ENCODE data around the gene ERF.

ERF gene

DNA sequence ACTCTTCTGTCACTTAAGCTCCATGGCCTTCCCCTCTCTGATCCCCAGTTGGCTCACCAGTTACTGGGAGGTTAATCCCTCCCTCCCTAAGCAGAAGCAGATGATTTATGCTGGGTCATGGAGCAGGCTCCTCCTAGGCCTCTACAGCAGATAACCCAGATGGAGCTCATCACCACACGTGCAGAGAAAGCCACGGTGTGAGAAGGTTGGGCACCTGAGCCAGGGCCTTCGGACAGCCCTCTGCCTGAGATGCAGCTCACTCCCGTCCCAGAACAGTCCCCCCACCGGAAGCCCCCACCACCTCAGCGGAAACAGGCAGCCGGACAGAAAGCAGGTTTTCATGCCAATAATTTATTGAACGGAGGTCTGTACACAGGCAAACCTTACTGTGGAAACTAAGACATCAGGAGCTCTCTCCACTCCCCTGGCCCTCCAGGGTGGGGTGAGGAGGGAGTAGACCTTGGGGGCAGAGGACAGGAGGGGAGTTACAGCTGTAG lies 25.0 kb downstream of the ERF start:
- peak; percentile 35 for ATAC-seq
- no peak for TF ChIP-seq ZNF8 (CRISPR knock-in tag; IDR thresholded peaks at IDR 0.05)

DNA sequence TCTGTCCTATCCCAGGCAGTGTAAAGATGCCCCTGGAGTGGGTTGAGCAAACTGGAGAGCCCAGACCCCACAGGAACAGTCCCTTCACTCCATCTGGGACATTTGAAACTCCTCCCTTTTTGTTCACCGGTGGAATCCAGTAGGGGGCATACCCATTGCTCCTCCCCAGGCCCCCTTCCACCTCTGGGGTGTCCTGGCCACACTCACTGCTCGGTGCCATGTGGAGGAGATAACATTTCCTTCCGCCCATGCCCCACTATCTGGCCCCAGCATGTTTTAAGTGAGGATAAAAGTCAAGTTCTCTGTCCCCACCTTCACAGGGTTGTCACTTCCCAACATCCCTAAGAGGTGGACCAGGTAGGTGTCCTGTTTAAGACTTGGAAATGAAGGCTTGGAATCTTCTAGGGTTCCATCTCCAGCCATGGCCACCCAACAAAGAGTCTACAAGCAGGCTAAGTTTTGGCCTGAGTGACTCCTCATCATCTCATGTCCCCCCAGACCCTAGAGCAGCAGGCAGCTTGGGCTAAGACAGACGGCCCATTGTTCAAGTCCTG lies 25.6 kb downstream of the ERF start:
- ATAC-seq, result no peak; the same call in 2 of the 3 replicates

DNA sequence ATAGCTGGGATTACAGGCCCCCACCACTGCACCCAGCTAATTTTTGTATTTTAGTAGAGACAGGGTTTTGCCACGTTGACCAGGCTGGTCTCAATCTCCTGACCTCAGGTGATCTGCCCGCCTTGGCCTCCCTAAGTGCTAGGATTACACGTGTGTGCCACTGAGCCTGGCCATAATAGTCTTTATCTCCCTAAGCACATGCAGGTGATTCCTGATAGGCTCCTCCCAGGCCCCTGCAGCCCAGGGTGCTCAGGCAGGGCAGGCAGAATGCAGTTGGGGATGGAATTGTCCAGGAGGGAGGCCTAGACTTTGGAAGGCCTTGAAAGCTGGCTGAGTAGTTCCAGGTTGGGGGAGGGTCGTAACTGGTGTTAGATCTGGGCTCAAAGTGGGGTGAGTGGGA lies 26.3 kb downstream of the ERF start:
- TF ChIP-seq SNAI2 (CRISPR knock-in tag; IDR thresholded peaks at IDR 0.05) (no peak), RARB (CRISPR knock-in tag; IDR thresholded peaks at IDR 0.05) (no peak), TCF4 (CRISPR knock-in tag; IDR thresholded peaks at IDR 0.05; ENCODE audit: borderline replicate concordance) (no peak), ISL1 (CRISPR knock-in tag; IDR thresholded peaks at IDR 0.05) (no peak), CSDC2 (CRISPR knock-in tag; IDR thresholded peaks at IDR 0.05) (no peak), ARNTL (CRISPR knock-in tag; IDR thresholded peaks at IDR 0.05; ENCODE audit: borderline replicate concordance, low read depth) (no peak), TOX (CRISPR knock-in tag; IDR thresholded peaks at IDR 0.05; ENCODE audit: borderline replicate concordance) (no peak), ESRRG (CRISPR knock-in tag; IDR thresholded peaks at IDR 0.05) (no peak), PPARA (CRISPR knock-in tag; IDR thresholded peaks at IDR 0.05; ENCODE audit: borderline replicate concordance) (no peak), ZNF70 (CRISPR knock-in tag; IDR thresholded peaks at IDR 0.05) (no peak), GLIS3 (CRISPR knock-in tag; IDR thresholded peaks at IDR 0.05) (no peak)
- TF ChIP-seq, protein P1, sequence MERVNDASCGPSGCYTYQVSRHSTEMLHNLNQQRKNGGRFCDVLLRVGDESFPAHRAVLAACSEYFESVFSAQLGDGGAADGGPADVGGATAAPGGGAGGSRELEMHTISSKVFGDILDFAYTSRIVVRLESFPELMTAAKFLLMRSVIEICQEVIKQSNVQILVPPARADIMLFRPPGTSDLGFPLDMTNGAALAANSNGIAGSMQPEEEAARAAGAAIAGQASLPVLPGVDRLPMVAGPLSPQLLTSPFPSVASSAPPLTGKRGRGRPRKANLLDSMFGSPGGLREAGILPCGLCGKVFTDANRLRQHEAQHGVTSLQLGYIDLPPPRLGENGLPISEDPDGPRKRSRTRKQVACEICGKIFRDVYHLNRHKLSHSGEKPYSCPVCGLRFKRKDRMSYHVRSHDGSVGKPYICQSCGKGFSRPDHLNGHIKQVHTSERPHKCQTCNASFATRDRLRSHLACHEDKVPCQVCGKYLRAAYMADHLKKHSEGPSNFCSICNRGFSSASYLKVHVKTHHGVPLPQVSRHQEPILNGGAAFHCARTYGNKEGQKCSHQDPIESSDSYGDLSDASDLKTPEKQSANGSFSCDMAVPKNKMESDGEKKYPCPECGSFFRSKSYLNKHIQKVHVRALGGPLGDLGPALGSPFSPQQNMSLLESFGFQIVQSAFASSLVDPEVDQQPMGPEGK (CRISPR knock-in tag; IDR thresholded peaks at IDR 0.05; ENCODE audit: borderline replicate concordance), result no peak
- TF ChIP-seq, protein P2, sequence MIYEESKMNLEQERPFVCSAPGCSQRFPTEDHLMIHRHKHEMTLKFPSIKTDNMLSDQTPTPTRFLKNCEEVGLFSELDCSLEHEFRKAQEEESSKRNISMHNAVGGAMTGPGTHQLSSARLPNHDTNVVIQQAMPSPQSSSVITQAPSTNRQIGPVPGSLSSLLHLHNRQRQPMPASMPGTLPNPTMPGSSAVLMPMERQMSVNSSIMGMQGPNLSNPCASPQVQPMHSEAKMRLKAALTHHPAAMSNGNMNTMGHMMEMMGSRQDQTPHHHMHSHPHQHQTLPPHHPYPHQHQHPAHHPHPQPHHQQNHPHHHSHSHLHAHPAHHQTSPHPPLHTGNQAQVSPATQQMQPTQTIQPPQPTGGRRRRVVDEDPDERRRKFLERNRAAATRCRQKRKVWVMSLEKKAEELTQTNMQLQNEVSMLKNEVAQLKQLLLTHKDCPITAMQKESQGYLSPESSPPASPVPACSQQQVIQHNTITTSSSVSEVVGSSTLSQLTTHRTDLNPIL (CRISPR knock-in tag; IDR thresholded peaks at IDR 0.05; ENCODE audit: low read depth), result no peak
- TF ChIP-seq, protein P3, sequence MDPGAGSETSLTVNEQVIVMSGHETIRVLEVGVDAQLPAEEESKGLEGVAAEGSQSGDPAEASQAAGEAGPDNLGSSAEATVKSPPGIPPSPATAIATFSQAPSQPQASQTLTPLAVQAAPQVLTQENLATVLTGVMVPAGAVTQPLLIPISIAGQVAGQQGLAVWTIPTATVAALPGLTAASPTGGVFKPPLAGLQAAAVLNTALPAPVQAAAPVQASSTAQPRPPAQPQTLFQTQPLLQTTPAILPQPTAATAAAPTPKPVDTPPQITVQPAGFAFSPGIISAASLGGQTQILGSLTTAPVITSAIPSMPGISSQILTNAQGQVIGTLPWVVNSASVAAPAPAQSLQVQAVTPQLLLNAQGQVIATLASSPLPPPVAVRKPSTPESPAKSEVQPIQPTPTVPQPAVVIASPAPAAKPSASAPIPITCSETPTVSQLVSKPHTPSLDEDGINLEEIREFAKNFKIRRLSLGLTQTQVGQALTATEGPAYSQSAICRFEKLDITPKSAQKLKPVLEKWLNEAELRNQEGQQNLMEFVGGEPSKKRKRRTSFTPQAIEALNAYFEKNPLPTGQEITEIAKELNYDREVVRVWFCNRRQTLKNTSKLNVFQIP (CRISPR knock-in tag; IDR thresholded peaks at IDR 0.05; ENCODE audit: borderline replicate concordance, low read depth), result no peak
- ATAC-seq, result no peak

More for the DNA sequence above, 25.6 kb downstream of the ERF start:
- TF ChIP-seq, protein P2 (CRISPR knock-in tag; IDR thresholded peaks at IDR 0.05; ENCODE audit: low read depth), result no peak
- TF ChIP-seq ESRRG (CRISPR knock-in tag; IDR thresholded peaks at IDR 0.05) (no peak), RARB (CRISPR knock-in tag; IDR thresholded peaks at IDR 0.05) (no peak), ARNTL (CRISPR knock-in tag; IDR thresholded peaks at IDR 0.05; ENCODE audit: borderline replicate concordance, low read depth) (no peak), PPARA (CRISPR knock-in tag; IDR thresholded peaks at IDR 0.05; ENCODE audit: borderline replicate concordance) (no peak), ZFP30 (CRISPR knock-in tag; IDR thresholded peaks at IDR 0.05) (no peak), ZC3H10 (CRISPR knock-in tag; IDR thresholded peaks at IDR 0.05) (no peak), GLIS3 (CRISPR knock-in tag; IDR thresholded peaks at IDR 0.05) (no peak)

DNA sequence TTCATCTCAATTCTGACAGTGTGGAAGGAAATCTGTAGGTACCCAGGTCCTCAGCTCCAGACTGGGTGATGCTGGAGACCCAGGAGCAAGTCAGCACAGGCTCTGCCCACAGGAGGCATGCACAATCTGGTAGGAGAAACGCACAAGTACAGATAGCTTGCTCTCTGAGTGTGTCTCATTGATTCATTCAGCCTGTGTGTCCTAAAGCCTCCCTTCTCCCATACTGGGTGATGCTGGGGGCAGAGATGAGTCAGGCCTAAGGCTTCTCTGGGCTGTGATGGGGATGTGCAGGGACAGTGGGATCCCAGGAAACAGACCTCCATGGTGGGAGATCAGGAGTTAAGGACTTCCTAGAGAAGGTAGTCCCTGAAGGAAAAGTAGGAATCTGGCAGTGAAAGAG lies 28.0 kb downstream of the ERF start:
- TF ChIP-seq CSDC2 (CRISPR knock-in tag; IDR thresholded peaks at IDR 0.05) (no peak), RARB (CRISPR knock-in tag; IDR thresholded peaks at IDR 0.05) (no peak), ESRRG (CRISPR knock-in tag; IDR thresholded peaks at IDR 0.05) (no peak), ARNTL (CRISPR knock-in tag; IDR thresholded peaks at IDR 0.05; ENCODE audit: borderline replicate concordance, low read depth) (no peak), ISL1 (CRISPR knock-in tag; IDR thresholded peaks at IDR 0.05) (no peak), ZC3H10 (CRISPR knock-in tag; IDR thresholded peaks at IDR 0.05) (no peak), SNAI2 (CRISPR knock-in tag; IDR thresholded peaks at IDR 0.05) (no peak)
- TF ChIP-seq, protein P2 (CRISPR knock-in tag; IDR thresholded peaks at IDR 0.05; ENCODE audit: low read depth), result no peak
- TF ChIP-seq, protein P1 (CRISPR knock-in tag; IDR thresholded peaks at IDR 0.05; ENCODE audit: borderline replicate concordance), result no peak
- TF ChIP-seq, protein P3 (CRISPR knock-in tag; IDR thresholded peaks at IDR 0.05; ENCODE audit: borderline replicate concordance, low read depth), result no peak
- TF ChIP-seq, protein P4, sequence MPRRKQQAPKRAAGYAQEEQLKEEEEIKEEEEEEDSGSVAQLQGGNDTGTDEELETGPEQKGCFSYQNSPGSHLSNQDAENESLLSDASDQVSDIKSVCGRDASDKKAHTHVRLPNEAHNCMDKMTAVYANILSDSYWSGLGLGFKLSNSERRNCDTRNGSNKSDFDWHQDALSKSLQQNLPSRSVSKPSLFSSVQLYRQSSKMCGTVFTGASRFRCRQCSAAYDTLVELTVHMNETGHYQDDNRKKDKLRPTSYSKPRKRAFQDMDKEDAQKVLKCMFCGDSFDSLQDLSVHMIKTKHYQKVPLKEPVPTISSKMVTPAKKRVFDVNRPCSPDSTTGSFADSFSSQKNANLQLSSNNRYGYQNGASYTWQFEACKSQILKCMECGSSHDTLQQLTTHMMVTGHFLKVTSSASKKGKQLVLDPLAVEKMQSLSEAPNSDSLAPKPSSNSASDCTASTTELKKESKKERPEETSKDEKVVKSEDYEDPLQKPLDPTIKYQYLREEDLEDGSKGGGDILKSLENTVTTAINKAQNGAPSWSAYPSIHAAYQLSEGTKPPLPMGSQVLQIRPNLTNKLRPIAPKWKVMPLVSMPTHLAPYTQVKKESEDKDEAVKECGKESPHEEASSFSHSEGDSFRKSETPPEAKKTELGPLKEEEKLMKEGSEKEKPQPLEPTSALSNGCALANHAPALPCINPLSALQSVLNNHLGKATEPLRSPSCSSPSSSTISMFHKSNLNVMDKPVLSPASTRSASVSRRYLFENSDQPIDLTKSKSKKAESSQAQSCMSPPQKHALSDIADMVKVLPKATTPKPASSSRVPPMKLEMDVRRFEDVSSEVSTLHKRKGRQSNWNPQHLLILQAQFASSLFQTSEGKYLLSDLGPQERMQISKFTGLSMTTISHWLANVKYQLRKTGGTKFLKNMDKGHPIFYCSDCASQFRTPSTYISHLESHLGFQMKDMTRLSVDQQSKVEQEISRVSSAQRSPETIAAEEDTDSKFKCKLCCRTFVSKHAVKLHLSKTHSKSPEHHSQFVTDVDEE (CRISPR knock-in tag; IDR thresholded peaks at IDR 0.05), result no peak
- no peak; the same call in 2 of the 3 replicates for ATAC-seq

Data from SK-N-SH treated with all-trans-retinoic acid at 6 μM for 48 hours (cell line).